Psoas muscle (tissue), 8 donors: ENCODE measurements around the gene FPR3. TPM values are rescaled to one million over a fixed set of nuclear protein-coding genes. Genes with fewer than 3 reads are reported as not detected.

Experiments
- ATAC-seq, 4 donors: fragments of 200-7000 bp; cut with Tn5 transposase; one replicate each; pipeline ENCODE4 v1.9.1; 2020; ENCODE audit warnings: moderate library complexity in 3 of 4, mild to moderate bottlenecking in 2 of 4
- DNase-seq, 2 donors: peaks; one replicate each; pipeline ENCODE4 v3.0.0-alpha.2; 2020
- H3K27ac ChIP-seq: fragments of 200-600 bp; one replicate; pipeline ENCODE4 v1.8.0; 2022
- H3K27me3 ChIP-seq, 3 donors: fragments of 200-600 bp in 1 of 3; one replicate each; pipeline versions ENCODE4 v1.6.1 to v1.8.0; 2013 to 2022; ENCODE audit warnings: low read length in 2 of 3, mild to moderate bottlenecking in 2 of 3, moderate library complexity in 1 of 3; ENCODE audit not compliant: insufficient read depth in 3 of 3
- H3K36me3 ChIP-seq, 2 donors: fragments of 200-600 bp in 1 of 2; one replicate each; pipeline versions ENCODE4 v1.6.1 to v1.8.0; 2013 to 2022; ENCODE audit warnings: low read depth in 1 of 2, mild to moderate bottlenecking in 1 of 2, moderate library complexity in 1 of 2; ENCODE audit not compliant: insufficient read depth in 1 of 2
- H3K4me1 ChIP-seq: fragments of 200-600 bp; one replicate; pipeline ENCODE4 v1.8.0; 2022
- H3K4me3 ChIP-seq: fragments of 200-600 bp; one replicate; pipeline ENCODE4 v1.8.0; 2022; ENCODE audit warnings: mild to moderate bottlenecking
- H3K9me3 ChIP-seq: fragments of 200-600 bp; one replicate; pipeline ENCODE4 v1.8.0; 2022
- WGBS, 3 donors: extraction: QIAGEN DNeasy Blood & Tissue Kit; methylation state at CpG; one replicate each; pipeline versions ENCODE4 v1.1.6 to v1.1.7; 2013; 5-methylcytosine and 5-hydroxymethylcytosine counted together
- intact Hi-C, 2 donors: fragments of 100-400 bp; cut with DNase I; formaldehyde crosslinking; loops; one replicate each; pipeline versions ENCODE4 v1.11.0 to v1.14.2; 2022
- polyA plus RNA-seq, 3 donors: library from polyadenylated mRNA; stranded (reverse); fragments of 200-250 nt; gene quantifications; one replicate each; pipeline ENCODE4 v1.2.3, GENCODE V29; 2013
- total RNA-seq, 4 donors: library from RNA; stranded (reverse); fragmentation: NEBNext Ultra II Directional in 2 of 4; extraction: Animal tissue kit (Norgen Biotek cat#: 25700) in 2 of 4; gene quantifications; one replicate each; pipeline versions ENCODE4 v1.2.1 to v1.2.4, GENCODE V29; 2021 to 2023
- TF ChIP-seq, protein P1 (sequence below): fragments of 200-600 bp; IDR thresholded peaks from one replicate; pipeline ENCODE4 v1.8.0; 2022; ENCODE audit warnings: antibody characterized with exemption
- donor health status: healthy with polysubstance abuse.
- donor health status: DM: no; HTN: no; CAD: no; lungs with moderate emphysema.
- donor health status: Bipolar disorder and iron deficiency.
- donor health status: healthy.
- donor health status: DM: yes; HTN: yes; CAD: no.
- donor health status: DM: no; HTN: no; CAD: no.
- donor health status: DM: no; HTN: no; CAD: no.
- donor health status: DM: yes; HTN: yes; CAD: no.

Gene FPR3
- total and polyA plus RNA-seq, 7 donors = 0.27 to 2.3 (median 1.2) TPM

DNA sequence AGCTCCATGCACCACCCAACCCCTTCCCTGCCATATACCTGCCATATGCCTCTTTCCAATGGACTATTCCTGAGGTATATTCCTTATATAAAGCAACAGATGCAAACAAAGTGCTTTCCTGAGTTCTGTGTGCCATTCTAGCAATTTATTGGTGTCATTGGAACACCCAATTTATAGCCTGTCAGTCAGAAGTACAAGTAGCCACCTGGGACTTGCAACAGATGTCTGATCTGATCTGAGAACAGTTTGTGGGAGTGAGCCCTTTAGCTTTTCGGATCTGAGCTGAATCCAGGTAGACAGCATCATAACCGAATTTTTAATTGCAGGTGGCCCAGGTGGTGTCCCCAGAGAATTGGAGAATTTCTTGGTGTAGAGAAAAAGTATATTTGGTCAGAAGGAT, 963 bp upstream of the FPR3 start:
- intact Hi-C loops = no loop called here
- 72 to 76% (median 76%) methylated on average over 2 of the region's 2 CpGs for WGBS, 3 donors
- TF ChIP-seq, protein P1, sequence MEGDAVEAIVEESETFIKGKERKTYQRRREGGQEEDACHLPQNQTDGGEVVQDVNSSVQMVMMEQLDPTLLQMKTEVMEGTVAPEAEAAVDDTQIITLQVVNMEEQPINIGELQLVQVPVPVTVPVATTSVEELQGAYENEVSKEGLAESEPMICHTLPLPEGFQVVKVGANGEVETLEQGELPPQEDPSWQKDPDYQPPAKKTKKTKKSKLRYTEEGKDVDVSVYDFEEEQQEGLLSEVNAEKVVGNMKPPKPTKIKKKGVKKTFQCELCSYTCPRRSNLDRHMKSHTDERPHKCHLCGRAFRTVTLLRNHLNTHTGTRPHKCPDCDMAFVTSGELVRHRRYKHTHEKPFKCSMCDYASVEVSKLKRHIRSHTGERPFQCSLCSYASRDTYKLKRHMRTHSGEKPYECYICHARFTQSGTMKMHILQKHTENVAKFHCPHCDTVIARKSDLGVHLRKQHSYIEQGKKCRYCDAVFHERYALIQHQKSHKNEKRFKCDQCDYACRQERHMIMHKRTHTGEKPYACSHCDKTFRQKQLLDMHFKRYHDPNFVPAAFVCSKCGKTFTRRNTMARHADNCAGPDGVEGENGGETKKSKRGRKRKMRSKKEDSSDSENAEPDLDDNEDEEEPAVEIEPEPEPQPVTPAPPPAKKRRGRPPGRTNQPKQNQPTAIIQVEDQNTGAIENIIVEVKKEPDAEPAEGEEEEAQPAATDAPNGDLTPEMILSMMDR = no peak
- Histone ChIP-seq H3K27me3 (peaks cover 0 to 3% (median 3%) of the 10 kb centered on the region in 3 donors), H3K36me3 (no peaks in the 10 kb centered on the region), H3K4me1 (no peaks in the 10 kb centered on the region), H3K9me3 (no peaks in the 10 kb centered on the region), H3K4me3 (no peak overlapping the region), H3K27ac (no peak overlapping the region)
- DNase-seq = no peak
- ATAC-seq = no peak

DNA sequence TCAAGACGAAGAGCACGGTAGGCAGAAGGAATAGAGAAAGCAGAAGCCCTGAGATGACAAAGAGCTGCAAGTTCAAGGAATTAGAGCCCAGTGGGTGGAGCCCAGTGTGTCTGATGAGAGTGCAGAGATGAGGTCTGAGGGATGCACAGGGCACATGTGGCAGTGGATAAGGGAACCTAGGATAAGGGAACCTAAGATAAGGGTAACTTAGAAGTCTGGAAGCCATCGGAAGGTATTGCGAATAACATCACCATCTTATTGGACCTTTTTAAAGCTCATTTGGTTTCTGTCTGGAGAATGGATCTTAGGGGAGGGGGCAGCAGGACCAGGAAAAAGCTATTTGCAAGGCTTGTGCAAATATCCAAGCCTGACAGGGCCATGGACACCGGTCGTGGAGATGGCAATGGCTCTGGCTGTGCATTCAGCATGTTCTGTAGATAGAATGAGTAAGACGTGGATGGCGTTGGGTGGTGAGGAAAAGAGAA, 1.3 kb downstream of the FPR3 start:
- intact Hi-C loops = no loop called here
- H3K4me3 ChIP-seq = peak overlapping the region; percentile 28
- peaks cover 0 to 3% (median 3%) of the 10 kb centered on the region in 3 donors for H3K27me3 ChIP-seq
- no peaks in the 10 kb centered on the region for H3K4me1 ChIP-seq
- H3K9me3 ChIP-seq = no peaks in the 10 kb centered on the region
- H3K36me3 ChIP-seq = no peaks in the 10 kb centered on the region
- ATAC-seq (no peak), DNase-seq (no peak)
- TF ChIP-seq, protein P1 = no peak
- no peak overlapping the region for H3K27ac ChIP-seq
- WGBS, 3 donors = 81 to 85% (median 81%) methylated on average over 8 of the region's 8 CpGs

DNA sequence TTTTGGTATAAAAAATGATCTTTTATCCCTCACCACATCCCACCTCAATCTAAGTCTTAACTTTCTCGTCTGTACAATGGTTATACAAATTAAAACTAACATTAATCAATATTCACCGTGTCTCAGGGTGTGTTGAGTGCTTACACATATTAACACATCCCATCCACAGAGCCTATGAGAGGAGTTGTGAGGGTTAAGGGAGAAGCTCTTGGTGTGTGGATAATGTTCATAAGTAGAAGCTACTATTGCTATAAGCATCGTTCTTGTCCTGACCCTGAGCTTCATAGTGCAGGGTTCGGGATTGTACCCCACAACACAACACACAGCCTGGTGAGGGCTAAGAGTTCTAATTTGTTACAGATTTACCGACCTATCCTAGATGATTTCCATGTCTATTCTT, 2.5 kb downstream of the FPR3 start:
- DNase-seq = no peak
- TF ChIP-seq, protein P1 = no peak
- peak overlapping the region; percentile 28 for H3K4me3 ChIP-seq
- peaks cover 0 to 3% (median 3%) of the 10 kb centered on the region in 3 donors for H3K27me3 ChIP-seq
- H3K36me3 ChIP-seq = no peaks in the 10 kb centered on the region
- no peaks in the 10 kb centered on the region for H3K9me3 ChIP-seq
- no peak for ATAC-seq
- no peak overlapping the region for H3K27ac ChIP-seq
- intact Hi-C loops = no loop called here
- no peaks in the 10 kb centered on the region for H3K4me1 ChIP-seq
- 70 to 77% (median 73%) methylated on average over 5 of the region's 5 CpGs for WGBS, 3 donors

DNA sequence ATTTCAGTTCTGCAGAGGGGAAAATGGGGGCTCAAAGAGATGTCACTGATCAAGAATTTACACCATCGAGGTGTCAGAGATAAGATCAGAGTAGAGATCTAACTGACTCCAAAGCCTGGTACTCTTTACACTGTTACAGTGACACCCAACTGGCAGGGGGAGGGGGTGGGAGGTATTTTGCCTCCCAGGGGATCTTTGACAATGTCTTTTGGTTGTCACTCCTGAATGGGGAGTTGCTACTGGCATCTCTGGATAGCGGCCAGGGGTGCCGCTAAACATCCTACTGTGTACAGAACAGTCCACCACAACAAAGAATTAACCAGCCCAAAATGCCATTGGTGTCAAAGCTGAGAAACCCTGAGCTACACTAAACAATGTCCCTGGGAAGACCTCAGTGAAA, 3.1 kb downstream of the FPR3 start:
- no peaks in the 10 kb centered on the region for H3K9me3 ChIP-seq
- intact Hi-C loops = no loop called here
- no peaks in the 10 kb centered on the region for H3K4me1 ChIP-seq
- no peak overlapping the region for H3K27ac ChIP-seq
- H3K4me3 ChIP-seq = no peak overlapping the region
- WGBS, 3 donors = 80 to 93% (median 83%) methylated on average over 3 of the region's 3 CpGs
- no peak for ATAC-seq
- DNase-seq = no peak
- H3K27me3 ChIP-seq = peaks cover 0 to 3% (median 3%) of the 10 kb centered on the region in 3 donors
- TF ChIP-seq, protein P1 = no peak
- H3K36me3 ChIP-seq = no peaks in the 10 kb centered on the region
